Thyroid gland (tissue), 4 donors: Measurements from ENCODE around the gene SLC25A33. TPM values are rescaled to one million over a fixed set of nuclear protein-coding genes. Genes with fewer than 3 reads are reported as not detected.

Experiments
- DNase-seq, 2 donors: peaks; one replicate each; pipeline ENCODE4 v3.0.0-alpha.2; 2019
- H3K27ac ChIP-seq, 3 donors: fragments of 200-600 bp; sonication (generic); 1 replicate in 2 of 3; 2 replicates in 1 of 3; pipeline ENCODE4 v1.5.1; 2016 to 2019; ENCODE audit warnings: mild to moderate bottlenecking in 1 of 3, moderate library complexity in 1 of 3
- H3K27me3 ChIP-seq: fragments of 200-600 bp; sonication (generic); one replicate; pipeline ENCODE4 v1.5.1; 2019
- H3K36me3 ChIP-seq, 2 donors: fragments of 200-600 bp; sonication (generic); one replicate each; pipeline ENCODE4 v1.5.1; 2016 to 2019
- H3K4me1 ChIP-seq, 2 donors: fragments of 200-600 bp; sonication (generic); one replicate each; pipeline ENCODE4 v1.5.1; 2017 to 2019
- H3K4me3 ChIP-seq, 3 donors: fragments of 200-600 bp; sonication (generic); replicated peaks in 1 of 3; 1 replicate in 2 of 3; 2 replicates in 1 of 3; pipeline ENCODE4 v1.5.1; 2016; ENCODE audit warnings: mild to moderate bottlenecking in 1 of 3
- H3K9me3 ChIP-seq: fragments of 200-600 bp; sonication (generic); one replicate; pipeline ENCODE4 v1.5.1; 2017
- CTCF ChIP-seq, 6 experiments: fragments of 200-600 bp in 3 of 6; fragments of 450-650 bp in 3 of 6; sonication (generic) in 3 of 6; IDR thresholded peaks; one replicate each; pipeline ENCODE4 v1.5.1; 2016 to 2019; ENCODE audit warnings: antibody characterized with exemption in 6 of 6, mild to moderate bottlenecking in 2 of 6, inconsistent platforms in 1 of 6, moderate library complexity in 1 of 6
- POLR2A ChIP-seq, 2 donors: fragments of 450-650 bp; IDR thresholded peaks; one replicate each; pipeline ENCODE4 v1.6.1; 2017; ENCODE audit warnings: antibody characterized with exemption in 2 of 2, mild to moderate bottlenecking in 2 of 2, moderate library complexity in 1 of 2
- WGBS, 2 donors: methylation state at CpG; one replicate each; pipeline ENCODE4 v1.1.5; 2017; 5-methylcytosine and 5-hydroxymethylcytosine counted together
- intact Hi-C: fragments of 100-400 bp; cut with DNase I; formaldehyde crosslinking; loops from one replicate; pipeline ENCODE4 v1.15.1; 2023
- total RNA-seq, 4 donors: library from RNA; depleted of rRNA; stranded (reverse); fragments of >200 nt; gene quantifications; one replicate each; pipeline ENCODE4 v1.2.3, GENCODE V29; 2016

SLC25A33 gene
- total RNA-seq, 4 donors from 2014 or later: 10.6 to 16.6 (median 14.7) TPM

- Histone ChIP-seq H3K27ac (peak overlapping the region; percentile 33 to 79 (median 72)), H3K4me1 (peaks cover 46 to 67% of the 10 kb centered on the region in 2 donors), H3K4me3 (no peak overlapping the region), H3K9me3 (no peaks in the 10 kb centered on the region), H3K27me3 (no peaks in the 10 kb centered on the region), H3K36me3 (no peaks in the 10 kb centered on the region)
- no peak for DNase-seq
- no peak for TF ChIP-seq POLR2A (IDR thresholded peaks at IDR 0.05)
- no peak for TF ChIP-seq CTCF (IDR thresholded peaks at IDR 0.05)
- WGBS, 2 donors: 49 to 91% methylated on average over 1 of the region's 1 CpG
- intact Hi-C loops: no loop called here
Observed at GRCh38 chr1:9551984-9552383, 12.7 kb downstream of the SLC25A33 start.

- H3K27me3 ChIP-seq: no peaks in the 10 kb centered on the region
- H3K36me3 ChIP-seq: no peaks in the 10 kb centered on the region
- no peak for DNase-seq
- WGBS, 2 donors: 89 to 93% methylated on average over 4 of the region's 4 CpGs
- H3K4me3 ChIP-seq: no peak overlapping the region
- no peak overlapping the region for H3K27ac ChIP-seq
- intact Hi-C loops: no loop called here
- no peaks in the 10 kb centered on the region for H3K9me3 ChIP-seq
- TF ChIP-seq CTCF (IDR thresholded peaks at IDR 0.05) (no peak), POLR2A (IDR thresholded peaks at IDR 0.05) (no peak)
- H3K4me1 ChIP-seq: peaks cover 56 to 71% of the 10 kb centered on the region in 2 donors
Observed at GRCh38 chr1:9553736-9554144, 14.5 kb downstream of the SLC25A33 start.

- Histone ChIP-seq H3K27ac (peak overlapping the region; percentile 75 to 95 (median 86)), H3K4me3 (no peak overlapping the region), H3K36me3 (no peaks in the 10 kb centered on the region), H3K4me1 (peaks cover 66 to 78% of the 10 kb centered on the region in 2 donors), H3K9me3 (no peaks in the 10 kb centered on the region), H3K27me3 (no peaks in the 10 kb centered on the region)
- intact Hi-C loops: no loop called here
- 91 to 93% methylated on average over 4 of the region's 4 CpGs for WGBS, 2 donors
- DNase-seq: no peak
- TF ChIP-seq POLR2A (IDR thresholded peaks at IDR 0.05) (no peak), CTCF (IDR thresholded peaks at IDR 0.05) (no peak)
Observed at GRCh38 chr1:9555942-9556341, 16.7 kb downstream of the SLC25A33 start.

GRCh38 chr1:9557624-9558023 lies 18.4 kb downstream of the SLC25A33 start:
- 84 to 90% methylated on average over 5 of the region's 5 CpGs for WGBS, 2 donors
- no peak overlapping the region for H3K4me3 ChIP-seq
- H3K27me3 ChIP-seq: no peaks in the 10 kb centered on the region
- DNase-seq: no peak
- no peaks in the 10 kb centered on the region for H3K9me3 ChIP-seq
- peak overlapping the region in 1 of 3 donors; percentile 5 for H3K27ac ChIP-seq
- peaks cover 60 to 77% of the 10 kb centered on the region in 2 donors for H3K4me1 ChIP-seq
- TF ChIP-seq CTCF (IDR thresholded peaks at IDR 0.05) (no peak), POLR2A (IDR thresholded peaks at IDR 0.05) (no peak)
- no peaks in the 10 kb centered on the region for H3K36me3 ChIP-seq
- intact Hi-C loops: no loop called here

- Histone ChIP-seq H3K4me1 (peaks cover 62 to 81% of the 10 kb centered on the region in 2 donors), H3K9me3 (no peaks in the 10 kb centered on the region), H3K4me3 (no peak overlapping the region), H3K36me3 (no peaks in the 10 kb centered on the region), H3K27ac (peak overlapping the region; percentile 12 to 80 (median 35)), H3K27me3 (no peaks in the 10 kb centered on the region)
- no peak for DNase-seq
- WGBS, 2 donors: 77 to 84% methylated on average over 6 of the region's 6 CpGs
- TF ChIP-seq POLR2A (IDR thresholded peaks at IDR 0.05) (no peak), CTCF (IDR thresholded peaks at IDR 0.05) (no peak)
- intact Hi-C loops: no loop called here
Observed at GRCh38 chr1:9558271-9558945, 19.1 kb downstream of the SLC25A33 start.
